GM12892 (cell line): ENCODE results near the gene MOV10L1.

Source experiments
- POLR2A ChIP-seq: IDR thresholded peaks from 2 replicates; pipeline ENCODE4 v1.6.1; 2011; ENCODE audit warnings: low read depth, low read length, control low read depth
- POLR2AphosphoS5 ChIP-seq: IDR thresholded peaks from 2 replicates; pipeline ENCODE4 v1.6.1; 2011; ENCODE audit warnings: low read depth, low read length, control low read depth

GRCh38 chr22:50153756-50154140 is 63.9 kb downstream of the MOV10L1 start:
- TF ChIP-seq POLR2A = no peak
- TF ChIP-seq POLR2AphosphoS5 = no peak
